ENCODE results near the gene TNIK.

GRCh38 chr3:171157286-171157685, 302.9 kb downstream of the TNIK start:
- no peak for TF ChIP-seq CTCF (IDR thresholded peaks at IDR 0.05; ENCODE audit: low read depth, low read length)
- TF ChIP-seq POLR2A (IDR thresholded peaks at IDR 0.05; ENCODE audit: extremely low read depth, insufficient read length): no peak

All from NB4 (cell line).